Endothelial cell (in vitro differentiated cells): ENCODE results near the gene GNPTG. TPM values are rescaled to one million over a fixed set of nuclear protein-coding genes. Genes with fewer than 3 reads are reported as not detected.
"Not testable (repeated sequence)": the region's sequence is repeated elsewhere in the genome, so short reads cannot be mapped to it uniquely, and the experiment has no call there.

Experiments used
- DNase-seq: peaks from one replicate; pipeline ENCODE4 v3.0.0; 2021; ENCODE audit warnings: low spot score
- H3K27ac Mint-ChIP-seq: one replicate; pipeline ENCODE4 v1.8.0; 2021; ENCODE audit warnings: mixed read lengths, inconsistent platforms; ENCODE audit not compliant: unreplicated experiment
- H3K27me3 Mint-ChIP-seq: one replicate; pipeline ENCODE4 v1.8.0; 2021; ENCODE audit warnings: mild to moderate bottlenecking, moderate library complexity, mixed read lengths, inconsistent platforms; ENCODE audit not compliant: unreplicated experiment
- H3K36me3 Mint-ChIP-seq: one replicate; pipeline ENCODE4 v1.8.0; 2021; ENCODE audit warnings: mild to moderate bottlenecking, low read depth, mixed read lengths, inconsistent platforms; ENCODE audit not compliant: unreplicated experiment
- H3K4me1 Mint-ChIP-seq: one replicate; pipeline ENCODE4 v1.8.0; 2021; ENCODE audit warnings: mild to moderate bottlenecking, mixed read lengths, inconsistent platforms; ENCODE audit not compliant: unreplicated experiment
- H3K4me3 Mint-ChIP-seq: one replicate; pipeline ENCODE4 v1.8.0; 2021; ENCODE audit warnings: mild to moderate bottlenecking, mixed read lengths, inconsistent platforms; ENCODE audit not compliant: unreplicated experiment
- H3K9me3 Mint-ChIP-seq: one replicate; pipeline ENCODE4 v1.8.0; 2021; ENCODE audit warnings: mixed read lengths, inconsistent platforms; ENCODE audit not compliant: unreplicated experiment
- total RNA-seq: library from RNA; stranded (reverse); fragmentation: NEBNext Ultra II Directional; extraction: Animal tissue kit (Norgen Biotek cat#: 25700); gene quantifications from one replicate; pipeline ENCODE4 v1.2.1, GENCODE V29; 2021; ENCODE audit not compliant: unreplicated experiment
- TF ChIP-seq, protein P1 (sequence below): fragments of 200-600 bp; sonication (generic); IDR thresholded peaks from one replicate; pipeline ENCODE4 v1.5.0; 2021; ENCODE audit warnings: antibody characterized with exemption; ENCODE audit not compliant: unreplicated experiment

Gene GNPTG
- total RNA-seq, 1 donor from 2014 or later: 47.9 TPM

- Mint-ChIP-seq H3K27ac (peak overlapping the region; percentile 70), H3K4me3 (peak overlapping the region; percentile 63), H3K36me3 (peaks cover 5% of the 10 kb centered on the region), H3K27me3 (peaks cover 6% of the 10 kb centered on the region), H3K9me3 (no peaks in the 10 kb centered on the region), H3K4me1 (no peaks in the 10 kb centered on the region)
- no peak for DNase-seq
- TF ChIP-seq, protein P1, sequence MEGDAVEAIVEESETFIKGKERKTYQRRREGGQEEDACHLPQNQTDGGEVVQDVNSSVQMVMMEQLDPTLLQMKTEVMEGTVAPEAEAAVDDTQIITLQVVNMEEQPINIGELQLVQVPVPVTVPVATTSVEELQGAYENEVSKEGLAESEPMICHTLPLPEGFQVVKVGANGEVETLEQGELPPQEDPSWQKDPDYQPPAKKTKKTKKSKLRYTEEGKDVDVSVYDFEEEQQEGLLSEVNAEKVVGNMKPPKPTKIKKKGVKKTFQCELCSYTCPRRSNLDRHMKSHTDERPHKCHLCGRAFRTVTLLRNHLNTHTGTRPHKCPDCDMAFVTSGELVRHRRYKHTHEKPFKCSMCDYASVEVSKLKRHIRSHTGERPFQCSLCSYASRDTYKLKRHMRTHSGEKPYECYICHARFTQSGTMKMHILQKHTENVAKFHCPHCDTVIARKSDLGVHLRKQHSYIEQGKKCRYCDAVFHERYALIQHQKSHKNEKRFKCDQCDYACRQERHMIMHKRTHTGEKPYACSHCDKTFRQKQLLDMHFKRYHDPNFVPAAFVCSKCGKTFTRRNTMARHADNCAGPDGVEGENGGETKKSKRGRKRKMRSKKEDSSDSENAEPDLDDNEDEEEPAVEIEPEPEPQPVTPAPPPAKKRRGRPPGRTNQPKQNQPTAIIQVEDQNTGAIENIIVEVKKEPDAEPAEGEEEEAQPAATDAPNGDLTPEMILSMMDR: no peak
Observed at GRCh38 chr16:1326391-1326790, 25.3 kb upstream of the GNPTG start.

- Mint-ChIP-seq H3K4me1 (peaks cover 4% of the 10 kb centered on the region), H3K36me3 (peaks cover 5% of the 10 kb centered on the region), H3K27me3 (peaks cover 12% of the 10 kb centered on the region), H3K4me3 (peak overlapping the region; percentile 63), H3K27ac (no peak overlapping the region), H3K9me3 (no peaks in the 10 kb centered on the region)
- DNase-seq: no peak
- TF ChIP-seq, protein P1: no peak
Observed at GRCh38 chr16:1326946-1327618, 24.6 kb upstream of the GNPTG start.

- TF ChIP-seq, protein P1: no peak
- Mint-ChIP-seq H3K4me3 (no peak overlapping the region), H3K9me3 (no peaks in the 10 kb centered on the region), H3K27me3 (peaks cover 16% of the 10 kb centered on the region), H3K27ac (no peak overlapping the region), H3K36me3 (peaks cover 5% of the 10 kb centered on the region), H3K4me1 (peaks cover 4% of the 10 kb centered on the region)
- no peak for DNase-seq
Observed at GRCh38 chr16:1327619-1327947, 24.1 kb upstream of the GNPTG start.

GRCh38 chr16:1328136-1328535, 23.6 kb upstream of the GNPTG start:
- H3K27ac Mint-ChIP-seq, H3K9me3 Mint-ChIP-seq, H3K36me3 Mint-ChIP-seq, DNase-seq, H3K4me1 Mint-ChIP-seq, H3K4me3 Mint-ChIP-seq: not testable (repeated sequence)
- peaks cover 16% of the 10 kb centered on the region for H3K27me3 Mint-ChIP-seq

- not testable (repeated sequence) for H3K4me3 Mint-ChIP-seq, H3K4me1 Mint-ChIP-seq, H3K27ac Mint-ChIP-seq, H3K36me3 Mint-ChIP-seq, DNase-seq, H3K9me3 Mint-ChIP-seq
- H3K27me3 Mint-ChIP-seq: peaks cover 16% of the 10 kb centered on the region
Observed at GRCh38 chr16:1328961-1329360, 22.8 kb upstream of the GNPTG start.

- H3K27ac Mint-ChIP-seq: no peak overlapping the region
- peaks cover 5% of the 10 kb centered on the region for H3K36me3 Mint-ChIP-seq
- no peak for DNase-seq
- H3K4me3 Mint-ChIP-seq: no peak overlapping the region
- H3K9me3 Mint-ChIP-seq: no peaks in the 10 kb centered on the region
- H3K27me3 Mint-ChIP-seq: peaks cover 20% of the 10 kb centered on the region
- TF ChIP-seq, protein P1: peak; percentile 92
- H3K4me1 Mint-ChIP-seq: peaks cover 4% of the 10 kb centered on the region
Observed at GRCh38 chr16:1330260-1330914, 21.3 kb upstream of the GNPTG start.
